CD14-positive monocyte (primary cell): ENCODE measurements around the gene F10. TPM values are rescaled to one million over a fixed set of nuclear protein-coding genes. Genes with fewer than 3 reads are reported as not detected.
A peak's percentile ranks its signal among the peaks of the same experiment; 100 is the strongest.

Source experiments
- DNase-seq, 3 donors: peaks; one replicate each; pipeline ENCODE4 v3.0.0-alpha.2; 2011 to 2022
- H2AFZ ChIP-seq: 2 replicates; pipeline ENCODE4 v1.6.0; 2012; ENCODE audit warnings: mild to moderate bottlenecking, low read depth, low read length, inconsistent platforms; ENCODE audit not compliant: insufficient read depth, poor library complexity, severe bottlenecking
- H3K27ac ChIP-seq, 2 donors: 1 replicate in 1 of 2; 2 replicates in 1 of 2; pipeline ENCODE4 v1.5.1; 2012 to 2013; ENCODE audit warnings: low read length in 2 of 2, control low read depth in 1 of 2, inconsistent platforms in 1 of 2, low read depth in 1 of 2, mild to moderate bottlenecking in 1 of 2
- H3K27me3 ChIP-seq, 2 donors: one replicate each; pipeline versions ENCODE4 v1.6.0 to v1.6.1; 2011 to 2013; ENCODE audit warnings: low read length in 2 of 2; ENCODE audit not compliant: control insufficient read depth in 2 of 2, insufficient read depth in 2 of 2
- H3K36me3 ChIP-seq, 2 donors: replicated peaks in 1 of 2; 1 replicate in 1 of 2; 2 replicates in 1 of 2; pipeline versions ENCODE4 v1.5.1 to v1.6.1; 2012 to 2013; ENCODE audit warnings: low read length in 2 of 2, control low read depth in 1 of 2, inconsistent platforms in 1 of 2, mild to moderate bottlenecking in 1 of 2; ENCODE audit not compliant: insufficient read depth in 2 of 2, control insufficient read depth in 1 of 2
- H3K4me1 ChIP-seq, 2 donors: 1 replicate in 1 of 2; 2 replicates in 1 of 2; pipeline versions ENCODE4 v1.5.1 to v1.6.1; 2012 to 2013; ENCODE audit warnings: low read length in 2 of 2, control low read depth in 1 of 2, inconsistent platforms in 1 of 2, mild to moderate bottlenecking in 1 of 2, moderate library complexity in 1 of 2; ENCODE audit not compliant: insufficient read depth in 2 of 2, control insufficient read depth in 1 of 2
- H3K4me2 ChIP-seq: replicated peaks from 2 replicates; pipeline ENCODE3; 2012; ENCODE audit warnings: low read length, moderate library complexity, mild to moderate bottlenecking; ENCODE audit not compliant: poor library complexity, severe bottlenecking; ENCODE audit errors: extremely low read depth
- H3K4me3 ChIP-seq, 3 experiments: fragments of 200-600 bp in 1 of 3; sonication (generic) in 1 of 3; replicated peaks in 1 of 3; 1 replicate in 2 of 3; 2 replicates in 1 of 3; pipeline ENCODE4 v1.5.1; 2011 to 2013; ENCODE audit warnings: low read length in 3 of 3, mild to moderate bottlenecking in 3 of 3, control low read depth in 2 of 3, low read depth in 2 of 3, inconsistent platforms in 1 of 3, moderate library complexity in 1 of 3
- H3K79me2 ChIP-seq: 2 replicates; pipeline ENCODE4 v1.6.0; 2012; ENCODE audit warnings: mild to moderate bottlenecking, control low read depth, inconsistent platforms, low read length, moderate library complexity; ENCODE audit not compliant: insufficient read depth
- H3K9ac ChIP-seq: 2 replicates; pipeline ENCODE4 v1.6.0; 2017; ENCODE audit warnings: low read length, mild to moderate bottlenecking; ENCODE audit not compliant: insufficient read depth, poor library complexity, severe bottlenecking
- H3K9me3 ChIP-seq, 2 donors: replicated peaks in 1 of 2; 1 replicate in 1 of 2; 2 replicates in 1 of 2; pipeline versions ENCODE4 v1.5.1 to v1.6.1; 2012 to 2013; ENCODE audit warnings: low read length in 2 of 2, control low read depth in 1 of 2; ENCODE audit not compliant: control insufficient read depth in 1 of 2, insufficient read depth in 1 of 2
- H4K20me1 ChIP-seq: 2 replicates; pipeline ENCODE4 v1.6.0; 2012; ENCODE audit warnings: mild to moderate bottlenecking, low read length, control low read depth, moderate library complexity; ENCODE audit not compliant: insufficient read depth
- H3K27ac Mint-ChIP-seq, 7 donors: one replicate each; pipeline ENCODE4 v1.8.0; 2020; ENCODE audit warnings: mild to moderate bottlenecking in 7 of 7, mixed read lengths in 7 of 7, moderate library complexity in 6 of 7, inconsistent platforms in 2 of 7
- H3K27me3 Mint-ChIP-seq, 3 donors: one replicate each; pipeline ENCODE4 v1.8.0; 2021 to 2022; ENCODE audit warnings: low read depth in 3 of 3, mild to moderate bottlenecking in 3 of 3, mixed read lengths in 3 of 3, moderate library complexity in 3 of 3, inconsistent platforms in 1 of 3
- H3K36me3 Mint-ChIP-seq, 2 donors: one replicate each; pipeline ENCODE4 v1.8.0; 2020; ENCODE audit warnings: mixed read lengths in 2 of 2, inconsistent platforms in 1 of 2, mild to moderate bottlenecking in 1 of 2
- H3K4me1 Mint-ChIP-seq: one replicate; pipeline ENCODE4 v1.8.0; 2020; ENCODE audit warnings: mild to moderate bottlenecking, mixed read lengths
- H3K4me3 Mint-ChIP-seq, 2 donors: one replicate each; pipeline ENCODE4 v1.8.0; 2020; ENCODE audit warnings: mild to moderate bottlenecking in 2 of 2, mixed read lengths in 2 of 2, moderate library complexity in 1 of 2
- H3K9me3 Mint-ChIP-seq, 7 donors: one replicate each; pipeline ENCODE4 v1.8.0; 2020 to 2022; ENCODE audit warnings: mixed read lengths in 7 of 7, mild to moderate bottlenecking in 6 of 7, moderate library complexity in 6 of 7, inconsistent platforms in 2 of 7
- WGBS: methylation state at CpG from one replicate; pipeline ENCODE4 v1.1.5; 2013; ENCODE audit warnings: missing lambda C conversion rate; ENCODE audit not compliant: insufficient coverage; 5-methylcytosine and 5-hydroxymethylcytosine counted together
- intact Hi-C, 2 donors: fragments of 100-400 bp; cut with micrococcal nuclease; formaldehyde crosslinking; loops; one replicate each; pipeline versions ENCODE4 v1.15.0 to v1.15.1; 2023
- polyA plus RNA-seq, 3 donors: library from polyadenylated mRNA; depleted of rRNA in 1 of 3; unstranded in 2 of 3; stranded (reverse) in 1 of 3; fragments of 300-500 nt in 2 of 3; fragments of >200 nt in 1 of 3; fragmentation: Illumina TruSeq in 2 of 3; gene quantifications; 1 replicate in 2 of 3; 2 replicates in 1 of 3; pipeline ENCODE4 v1.2.3, GENCODE V29; 2012 to 2021
- TF ChIP-seq, protein P1 (sequence below): fragments of 200-600 bp; IDR thresholded peaks from one replicate; pipeline ENCODE4 v1.8.0; 2022; ENCODE audit warnings: antibody characterized with exemption, mild to moderate bottlenecking

F10 gene
- polyA plus RNA-seq, 3 donors = not detected

DNA sequence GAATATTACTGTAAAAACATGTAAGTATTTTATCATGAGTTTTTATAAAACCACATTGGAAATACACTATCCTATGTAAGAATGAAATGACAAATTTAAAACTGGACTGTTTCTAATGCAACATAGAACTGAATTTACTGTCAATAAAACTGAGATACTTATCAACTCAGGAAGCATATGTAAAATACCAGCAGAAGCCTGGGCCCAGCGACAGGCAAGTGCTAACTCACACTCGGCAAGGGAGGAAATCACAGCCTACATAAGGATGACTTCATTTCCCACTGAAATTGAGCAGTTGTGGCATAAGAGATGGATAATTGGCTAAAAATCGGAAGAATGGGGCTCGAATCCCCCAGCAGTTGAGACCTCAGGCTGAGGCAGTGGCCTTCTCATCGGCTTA lies 47.9 kb downstream of the F10 start:
- no peak overlapping the region for H2AFZ ChIP-seq
- no peak overlapping the region for H3K4me2 ChIP-seq
- no peaks in the 10 kb centered on the region for H3K79me2 ChIP-seq
- H3K9me3 ChIP-seq = peaks cover 0 to 3% of the 10 kb centered on the region in 2 donors
- H3K27me3 ChIP-seq = no peaks in the 10 kb centered on the region
- no peak for DNase-seq
- Mint-ChIP-seq H3K36me3 (peaks cover 27 to 35% of the 10 kb centered on the region in 2 donors), H3K4me3 (no peak overlapping the region), H3K27me3 (peaks cover 0 to 6% (median 3%) of the 10 kb centered on the region in 3 donors), H3K4me1 (peaks cover 21% of the 10 kb centered on the region), H3K9me3 (peaks cover 0 to 4% (median 4%) of the 10 kb centered on the region in 7 donors), H3K27ac (peak overlapping the region in 2 of 7 donors; percentile 12 to 47)
- TF ChIP-seq, protein P1, sequence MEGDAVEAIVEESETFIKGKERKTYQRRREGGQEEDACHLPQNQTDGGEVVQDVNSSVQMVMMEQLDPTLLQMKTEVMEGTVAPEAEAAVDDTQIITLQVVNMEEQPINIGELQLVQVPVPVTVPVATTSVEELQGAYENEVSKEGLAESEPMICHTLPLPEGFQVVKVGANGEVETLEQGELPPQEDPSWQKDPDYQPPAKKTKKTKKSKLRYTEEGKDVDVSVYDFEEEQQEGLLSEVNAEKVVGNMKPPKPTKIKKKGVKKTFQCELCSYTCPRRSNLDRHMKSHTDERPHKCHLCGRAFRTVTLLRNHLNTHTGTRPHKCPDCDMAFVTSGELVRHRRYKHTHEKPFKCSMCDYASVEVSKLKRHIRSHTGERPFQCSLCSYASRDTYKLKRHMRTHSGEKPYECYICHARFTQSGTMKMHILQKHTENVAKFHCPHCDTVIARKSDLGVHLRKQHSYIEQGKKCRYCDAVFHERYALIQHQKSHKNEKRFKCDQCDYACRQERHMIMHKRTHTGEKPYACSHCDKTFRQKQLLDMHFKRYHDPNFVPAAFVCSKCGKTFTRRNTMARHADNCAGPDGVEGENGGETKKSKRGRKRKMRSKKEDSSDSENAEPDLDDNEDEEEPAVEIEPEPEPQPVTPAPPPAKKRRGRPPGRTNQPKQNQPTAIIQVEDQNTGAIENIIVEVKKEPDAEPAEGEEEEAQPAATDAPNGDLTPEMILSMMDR = no peak
- peak overlapping the region in 1 of 2 donors; percentile 58 for H3K27ac ChIP-seq
- intact Hi-C loops = no loop called here
- H4K20me1 ChIP-seq = no peaks in the 10 kb centered on the region
- 40% methylated on average over 4 of the region's 5 CpGs for WGBS
- no peak overlapping the region for H3K4me3 ChIP-seq
- peaks cover 0 to 9% of the 10 kb centered on the region in 2 donors for H3K36me3 ChIP-seq
- H3K9ac ChIP-seq = no peak overlapping the region
- H3K4me1 ChIP-seq = peaks cover 0 to 14% of the 10 kb centered on the region in 2 donors

DNA sequence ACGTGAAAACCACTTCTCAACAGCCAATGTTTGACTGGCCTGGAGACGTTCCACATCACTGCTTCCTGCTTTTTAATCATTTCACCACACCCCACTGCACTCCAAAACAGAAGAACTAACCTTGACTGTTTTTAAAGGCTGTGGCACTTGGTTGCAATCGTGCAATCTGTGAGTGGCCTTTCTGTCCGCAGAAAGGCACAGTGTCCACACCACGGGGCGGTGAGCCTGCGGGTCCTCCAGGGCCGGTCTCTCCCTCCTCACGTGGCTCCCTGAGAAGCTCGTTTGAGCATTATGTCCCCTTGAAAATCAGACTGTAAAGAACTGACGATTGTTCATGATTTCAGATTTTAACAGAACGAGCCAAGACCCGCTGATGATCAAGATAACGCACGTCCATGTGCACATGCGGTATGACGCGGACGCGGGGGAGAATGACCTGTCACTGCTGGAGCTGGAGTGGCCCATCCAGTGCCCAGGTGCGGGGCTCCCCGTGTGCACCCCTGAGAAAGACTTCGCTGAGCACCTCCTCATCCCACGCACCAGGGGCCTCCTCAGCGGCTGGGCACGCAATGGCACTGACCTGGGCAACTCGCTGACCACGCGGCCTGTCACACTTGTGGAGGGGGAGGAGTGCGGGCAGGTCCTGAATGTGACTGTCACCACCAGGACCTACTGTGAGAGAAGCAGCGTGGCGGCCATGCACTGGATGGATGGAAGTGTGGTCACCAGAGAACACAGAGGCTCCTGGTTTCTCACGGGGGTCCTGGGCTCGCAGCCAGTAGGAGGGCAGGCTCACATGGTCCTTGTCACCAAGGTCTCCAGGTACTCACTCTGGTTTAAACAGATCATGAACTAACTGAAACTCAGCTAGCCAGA lies 48.9 kb downstream of the F10 start:
- Mint-ChIP-seq H3K36me3 (peaks cover 29 to 45% of the 10 kb centered on the region in 2 donors), H3K27me3 (peaks cover 0 to 5% (median 2%) of the 10 kb centered on the region in 3 donors), H3K4me3 (peak overlapping the region in 1 of 2 donors; percentile 12), H3K9me3 (peaks cover 6 to 11% (median 10%) of the 10 kb centered on the region in 7 donors), H3K4me1 (peaks cover 28% of the 10 kb centered on the region), H3K27ac (peak overlapping the region; percentile 16 to 83 (median 73))
- H3K27me3 ChIP-seq = no peaks in the 10 kb centered on the region
- DNase-seq = no peak
- H3K79me2 ChIP-seq = no peaks in the 10 kb centered on the region
- peak overlapping the region in 1 of 2 donors; percentile 58 for H3K27ac ChIP-seq
- H4K20me1 ChIP-seq = no peaks in the 10 kb centered on the region
- H3K4me2 ChIP-seq = no peak overlapping the region
- 91% methylated on average over 34 of the region's 34 CpGs for WGBS
- H3K4me3 ChIP-seq = no peak overlapping the region
- peaks cover 0 to 10% of the 10 kb centered on the region in 2 donors for H3K36me3 ChIP-seq
- no peak overlapping the region for H3K9ac ChIP-seq
- peaks cover 0 to 10% of the 10 kb centered on the region in 2 donors for H3K9me3 ChIP-seq
- TF ChIP-seq, protein P1 = no peak
- H2AFZ ChIP-seq = no peak overlapping the region
- H3K4me1 ChIP-seq = peaks cover 2 to 22% of the 10 kb centered on the region in 2 donors
- intact Hi-C loops = no loop called here
